HUES64 (cell line): ENCODE results near the gene SETD3.

Experiments used
- H3K27ac ChIP-seq: 2 replicates; pipeline ENCODE4 v1.7.0; 2013; ENCODE audit warnings: low read depth, low read length, inconsistent platforms
- H3K27me3 ChIP-seq: 2 replicates; pipeline ENCODE4 v1.6.1; 2013; ENCODE audit warnings: mild to moderate bottlenecking, low read length; ENCODE audit not compliant: insufficient read depth
- H3K36me3 ChIP-seq: 2 replicates; pipeline ENCODE4 v1.6.1; 2013; ENCODE audit warnings: mild to moderate bottlenecking, low read length; ENCODE audit not compliant: insufficient read depth
- H3K4me1 ChIP-seq: 2 replicates; pipeline ENCODE4 v1.6.1; 2013; ENCODE audit warnings: mild to moderate bottlenecking, low read length, moderate library complexity; ENCODE audit not compliant: insufficient read depth
- H3K4me3 ChIP-seq: 2 replicates; pipeline ENCODE4 v1.5.1; 2013; ENCODE audit warnings: mild to moderate bottlenecking, low read length, moderate library complexity
- H3K9ac ChIP-seq: 2 replicates; pipeline ENCODE4 v1.6.1; 2013; ENCODE audit warnings: mild to moderate bottlenecking, low read depth, low read length
- H3K9me3 ChIP-seq: 2 replicates; pipeline ENCODE4 v1.6.1; 2013; ENCODE audit warnings: low read depth, low read length; ENCODE audit not compliant: insufficient read depth
- WGBS: fragments of 150-250, 120-280 bp; methylation state at CpG from one replicate; pipeline ENCODE4 v1.1.7; 2013; ENCODE audit warnings: missing lambda C conversion rate; 5-methylcytosine and 5-hydroxymethylcytosine counted together

SETD3 gene

DNA sequence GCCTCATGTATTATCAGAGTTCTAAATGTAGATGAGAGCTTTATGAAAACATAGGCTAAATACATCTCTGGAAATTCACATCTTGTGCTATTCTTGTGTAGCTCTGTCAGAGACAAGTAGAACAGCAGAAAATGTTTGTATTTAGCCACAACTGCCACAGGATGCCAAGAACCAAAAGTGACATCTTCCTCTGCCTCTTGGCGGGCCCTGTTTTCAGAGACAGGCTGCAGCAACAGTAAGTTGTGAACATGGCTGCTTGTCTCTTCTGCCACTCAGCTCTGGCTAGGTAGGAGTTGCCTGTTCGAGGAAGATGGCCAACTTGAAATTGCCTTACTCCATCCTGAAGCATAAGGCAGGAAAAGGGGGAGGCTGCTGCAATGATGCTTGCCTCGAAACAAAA, 30.4 kb downstream of the SETD3 start:
- Histone ChIP-seq H3K27me3 (no peaks in the 10 kb centered on the region), H3K27ac (no peak overlapping the region), H3K9ac (no peak overlapping the region), H3K36me3 (peaks cover 68% of the 10 kb centered on the region), H3K4me3 (no peak overlapping the region), H3K4me1 (no peaks in the 10 kb centered on the region), H3K9me3 (no peaks in the 10 kb centered on the region)
- 96% methylated on average over 3 of the region's 3 CpGs for WGBS

DNA sequence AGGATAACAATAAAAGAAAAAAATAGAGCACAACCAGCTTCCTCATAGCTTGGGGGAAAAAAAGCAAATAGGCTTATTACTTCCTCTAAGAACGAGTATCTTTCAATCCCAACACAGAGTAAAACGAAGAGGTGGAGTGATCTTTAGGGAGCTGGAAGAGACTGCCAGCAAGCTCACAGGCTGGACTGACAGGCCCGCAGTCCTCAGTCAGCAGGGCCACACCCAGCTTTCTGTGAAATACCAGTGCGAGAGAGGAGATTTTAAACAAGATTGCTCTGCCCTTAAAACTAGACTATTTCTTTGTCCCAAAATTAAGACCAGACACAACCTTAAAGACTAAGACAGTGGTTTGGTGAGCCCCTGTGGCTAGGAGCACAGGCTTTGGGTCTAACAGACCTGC, 32.9 kb downstream of the SETD3 start:
- H3K27ac ChIP-seq, result no peak overlapping the region
- H3K27me3 ChIP-seq, result no peaks in the 10 kb centered on the region
- H3K36me3 ChIP-seq, result peaks cover 53% of the 10 kb centered on the region
- H3K4me1 ChIP-seq, result no peaks in the 10 kb centered on the region
- no peak overlapping the region for H3K9ac ChIP-seq
- H3K9me3 ChIP-seq, result no peaks in the 10 kb centered on the region
- 98% methylated on average over 4 of the region's 4 CpGs for WGBS
- no peak overlapping the region for H3K4me3 ChIP-seq

DNA sequence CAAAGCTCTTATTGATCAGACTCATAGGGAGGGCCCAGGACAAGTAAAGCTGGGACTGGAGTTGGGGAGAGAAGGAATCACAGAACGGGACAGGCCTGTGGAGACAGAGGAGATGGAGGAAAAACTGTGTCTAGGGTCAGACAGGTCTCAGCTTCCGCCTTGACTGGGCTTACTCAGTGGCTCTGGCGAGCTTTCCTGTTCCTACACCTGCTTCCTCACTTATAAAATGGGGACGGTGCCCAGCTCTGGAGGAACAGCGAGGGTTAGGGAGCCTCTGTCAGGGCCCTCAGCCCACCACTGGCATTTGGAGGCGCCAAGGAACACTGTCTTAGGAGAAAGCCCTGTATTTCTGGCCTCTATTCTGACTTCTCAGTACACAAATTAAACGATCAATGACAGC, 34.7 kb downstream of the SETD3 start:
- no peak overlapping the region for H3K4me3 ChIP-seq
- H3K9me3 ChIP-seq, result no peaks in the 10 kb centered on the region
- no peak overlapping the region for H3K27ac ChIP-seq
- WGBS, result 95% methylated on average over 7 of the region's 7 CpGs
- H3K4me1 ChIP-seq, result no peaks in the 10 kb centered on the region
- H3K9ac ChIP-seq, result no peak overlapping the region
- H3K27me3 ChIP-seq, result no peaks in the 10 kb centered on the region
- H3K36me3 ChIP-seq, result peaks cover 49% of the 10 kb centered on the region

DNA sequence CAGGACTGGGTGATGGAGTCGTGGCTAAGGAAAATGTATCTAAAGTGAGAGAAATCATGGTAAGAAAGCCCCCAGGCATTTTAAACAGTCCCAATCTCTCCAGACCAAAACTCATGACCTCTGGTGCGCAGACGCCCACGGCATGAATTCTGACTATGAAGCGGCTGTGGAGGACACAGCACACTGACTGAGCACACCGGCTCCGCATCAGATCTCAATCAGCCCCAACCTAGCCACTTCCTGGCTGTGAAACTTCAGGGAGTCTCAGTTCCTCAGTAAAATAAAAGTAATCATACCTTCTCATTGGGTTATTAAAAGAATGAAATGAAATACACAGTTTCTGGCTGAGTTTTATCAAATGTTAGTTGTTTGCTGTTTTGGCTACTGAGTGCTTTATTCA, 38.7 kb downstream of the SETD3 start:
- peaks cover 23% of the 10 kb centered on the region for H3K36me3 ChIP-seq
- H3K9ac ChIP-seq, result no peak overlapping the region
- H3K4me3 ChIP-seq, result no peak overlapping the region
- no peaks in the 10 kb centered on the region for H3K27me3 ChIP-seq
- H3K27ac ChIP-seq, result no peak overlapping the region
- no peaks in the 10 kb centered on the region for H3K4me1 ChIP-seq
- WGBS, result 96% methylated on average over 7 of the region's 7 CpGs
- H3K9me3 ChIP-seq, result no peaks in the 10 kb centered on the region

DNA sequence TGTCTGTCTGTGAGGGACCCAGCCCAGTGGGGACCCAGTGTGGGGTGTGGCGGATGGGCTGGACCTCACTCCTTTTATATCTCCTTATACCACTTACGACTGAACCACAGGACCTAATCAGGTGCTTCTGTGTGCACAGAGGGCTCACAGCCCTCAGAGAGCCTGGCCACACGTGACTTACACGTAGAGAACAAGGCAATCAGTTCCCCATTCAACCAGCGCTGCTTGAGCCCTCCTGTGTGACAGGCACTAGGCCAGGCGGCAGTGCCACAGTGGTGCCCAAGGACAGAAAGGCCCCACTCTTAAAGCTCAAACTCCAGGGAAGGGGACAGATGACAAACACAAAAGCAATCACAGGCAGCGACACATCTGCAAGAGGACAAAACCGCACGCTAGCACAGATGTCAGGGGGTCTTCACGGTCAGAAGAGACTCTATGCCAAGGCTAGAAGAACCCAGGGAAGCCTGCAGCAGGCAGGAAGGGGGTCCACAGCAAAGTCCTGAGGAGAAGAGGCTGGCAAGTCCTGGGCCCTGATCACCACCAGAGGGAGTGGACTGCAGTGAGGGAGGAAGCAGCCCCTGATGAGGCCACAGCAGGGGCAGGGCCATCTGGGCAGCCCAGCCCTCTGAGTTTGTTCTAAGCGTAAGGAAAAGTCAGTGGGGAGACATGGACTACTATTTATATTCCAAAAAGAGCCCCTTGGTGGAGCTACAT, 39.3 kb downstream of the SETD3 start:
- Histone ChIP-seq H3K9me3 (no peaks in the 10 kb centered on the region), H3K4me1 (no peaks in the 10 kb centered on the region), H3K36me3 (peaks cover 25% of the 10 kb centered on the region), H3K27ac (no peak overlapping the region), H3K4me3 (no peak overlapping the region), H3K27me3 (no peaks in the 10 kb centered on the region), H3K9ac (no peak overlapping the region)
- WGBS, result 90% methylated on average over 11 of the region's 11 CpGs

DNA sequence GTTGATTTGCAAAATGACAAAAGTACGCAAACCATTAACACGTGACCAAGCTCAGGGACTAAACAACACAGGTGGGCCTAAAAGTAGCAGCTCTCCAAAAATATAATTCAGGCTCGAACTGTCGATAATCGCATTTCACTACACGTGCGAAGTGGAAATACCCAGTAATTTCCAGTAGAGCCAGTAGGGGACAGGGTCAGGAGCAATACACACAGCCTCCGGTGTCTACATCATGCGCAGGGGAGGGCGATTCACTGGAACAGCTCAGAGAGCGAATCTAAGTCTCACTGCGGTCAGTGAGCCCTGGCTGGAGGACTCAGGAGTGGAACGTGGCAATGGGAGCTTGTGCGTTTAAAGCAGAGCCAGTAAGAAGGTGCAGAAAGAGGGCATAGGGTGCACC, 40.4 kb downstream of the SETD3 start:
- Histone ChIP-seq H3K36me3 (peaks cover 31% of the 10 kb centered on the region), H3K27ac (no peak overlapping the region), H3K9ac (no peak overlapping the region), H3K4me1 (no peaks in the 10 kb centered on the region), H3K27me3 (no peaks in the 10 kb centered on the region), H3K4me3 (no peak overlapping the region), H3K9me3 (no peaks in the 10 kb centered on the region)
- 91% methylated on average over 14 of the region's 14 CpGs for WGBS

DNA sequence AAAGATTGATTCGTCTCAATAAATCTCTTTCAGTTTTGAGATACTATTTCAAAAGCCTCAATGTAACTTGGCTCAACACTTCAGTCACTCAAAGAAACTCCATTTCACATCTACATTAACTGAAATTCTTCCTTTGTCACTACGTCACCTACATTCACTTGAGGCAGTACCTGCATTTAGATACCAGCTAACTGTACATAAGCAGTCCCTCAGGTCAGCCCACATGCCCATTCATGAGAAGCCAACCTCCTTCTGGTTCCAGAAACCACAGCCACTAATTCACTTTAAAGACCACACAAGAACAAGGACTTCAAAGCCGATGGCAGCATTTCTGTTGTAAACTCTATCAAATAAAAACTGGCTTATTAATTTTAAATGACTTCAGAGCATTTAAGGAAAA, 43.0 kb downstream of the SETD3 start:
- H3K36me3 ChIP-seq, result peaks cover 37% of the 10 kb centered on the region
- no peaks in the 10 kb centered on the region for H3K27me3 ChIP-seq
- H3K9ac ChIP-seq, result no peak overlapping the region
- no peaks in the 10 kb centered on the region for H3K9me3 ChIP-seq
- no peak overlapping the region for H3K27ac ChIP-seq
- 81% methylated on average over 3 of the region's 3 CpGs for WGBS
- H3K4me3 ChIP-seq, result no peak overlapping the region
- no peaks in the 10 kb centered on the region for H3K4me1 ChIP-seq

DNA sequence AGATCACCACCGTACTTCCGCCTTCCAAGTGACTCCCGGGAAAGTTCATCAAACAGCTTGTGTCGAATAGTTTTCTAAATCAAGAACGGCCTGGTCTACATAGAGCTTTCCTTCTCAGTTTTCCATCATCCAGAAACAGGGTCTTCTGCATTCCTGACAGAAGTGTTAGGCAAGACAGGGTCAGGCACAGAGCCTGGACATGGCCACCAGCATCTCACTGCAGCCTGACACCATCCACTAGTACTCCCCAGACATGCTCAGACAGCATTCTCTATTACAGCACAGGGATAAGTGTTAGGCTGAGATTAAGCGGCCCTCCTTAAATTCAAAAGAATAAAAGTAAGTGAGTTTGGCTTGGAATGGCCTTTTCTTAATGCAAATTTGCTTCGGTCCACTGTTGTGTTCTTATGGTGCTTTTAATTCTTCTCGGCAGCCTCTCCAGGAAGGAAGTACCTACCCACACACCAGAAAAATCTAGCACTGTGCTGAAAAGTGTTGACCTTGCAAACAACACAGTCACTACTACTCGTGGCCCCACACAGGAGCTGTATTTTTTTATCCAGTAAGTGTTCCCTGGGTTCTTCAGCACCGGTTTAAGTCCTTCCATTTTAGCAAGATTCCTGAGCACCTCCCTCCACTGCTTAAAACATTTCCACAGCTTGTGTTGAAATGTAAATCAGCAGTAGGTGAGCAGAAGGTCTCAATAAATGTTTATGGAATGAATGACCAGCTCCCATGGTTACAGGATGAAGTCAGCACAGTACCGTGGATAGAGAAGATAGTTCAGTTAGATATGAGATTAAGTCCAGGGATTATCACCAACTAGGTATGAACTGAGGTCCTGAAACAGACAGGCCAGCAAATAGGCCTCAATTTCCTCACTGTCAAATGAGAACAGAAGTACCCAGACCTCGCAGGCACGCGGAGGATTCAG, 44.1 kb downstream of the SETD3 start:
- no peak overlapping the region for H3K4me3 ChIP-seq
- no peak overlapping the region for H3K9ac ChIP-seq
- WGBS, result 95% methylated on average over 14 of the region's 14 CpGs
- no peak overlapping the region for H3K27ac ChIP-seq
- H3K9me3 ChIP-seq, result no peaks in the 10 kb centered on the region
- no peaks in the 10 kb centered on the region for H3K27me3 ChIP-seq
- H3K36me3 ChIP-seq, result peaks cover 41% of the 10 kb centered on the region; the same call in 1 of the 2 replicates
- no peaks in the 10 kb centered on the region for H3K4me1 ChIP-seq

DNA sequence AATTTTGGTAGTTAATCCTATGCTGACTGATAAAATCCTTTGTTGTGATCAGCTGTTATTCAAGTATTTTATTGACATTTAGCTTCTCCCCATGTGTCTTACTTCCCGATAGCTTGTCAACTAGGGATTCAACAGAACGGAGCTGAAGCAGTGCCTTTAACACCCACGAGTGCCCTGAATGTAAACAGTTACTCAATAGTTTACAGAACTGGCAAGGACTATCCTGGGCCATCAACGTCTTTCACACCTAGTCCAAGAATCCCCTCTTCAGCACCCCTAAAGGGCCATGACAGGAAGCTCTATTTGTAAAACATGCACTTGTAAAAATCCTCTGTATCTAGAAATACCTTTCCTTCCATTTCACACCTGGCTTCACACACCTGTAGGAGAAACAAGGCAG, 45.3 kb downstream of the SETD3 start:
- Histone ChIP-seq H3K36me3 (peaks cover 41% of the 10 kb centered on the region; the same call in 1 of the 2 replicates), H3K9me3 (no peaks in the 10 kb centered on the region), H3K4me1 (no peaks in the 10 kb centered on the region), H3K9ac (no peak overlapping the region), H3K27ac (no peak overlapping the region), H3K4me3 (no peak overlapping the region), H3K27me3 (no peaks in the 10 kb centered on the region)
- 80% methylated on average over 4 of the region's 4 CpGs for WGBS

DNA sequence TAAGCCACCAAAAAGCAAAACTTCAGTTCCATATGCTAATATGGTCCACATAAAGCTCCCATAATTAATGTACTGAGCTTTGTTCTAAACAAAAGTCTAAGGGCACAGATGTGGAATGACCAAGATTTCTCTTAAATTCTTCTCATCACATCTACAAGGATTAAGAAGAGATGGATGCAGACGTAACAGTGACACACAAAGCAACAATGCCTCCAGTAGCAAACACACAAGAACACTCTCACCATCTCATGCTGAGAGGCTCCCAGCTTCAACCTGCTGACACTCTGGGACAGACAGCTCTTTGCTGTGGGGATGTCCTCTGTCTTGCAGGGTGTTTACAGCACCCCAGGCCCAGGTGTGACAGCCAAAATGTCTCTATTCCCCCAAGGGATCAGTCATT, 48.2 kb downstream of the SETD3 start:
- no peak overlapping the region for H3K27ac ChIP-seq
- H3K9ac ChIP-seq, result no peak overlapping the region
- peaks cover 10% of the 10 kb centered on the region for H3K9me3 ChIP-seq
- 94% methylated on average over 1 of the region's 1 CpG for WGBS
- H3K4me3 ChIP-seq, result no peak overlapping the region
- no peaks in the 10 kb centered on the region for H3K4me1 ChIP-seq
- H3K27me3 ChIP-seq, result no peaks in the 10 kb centered on the region
- H3K36me3 ChIP-seq, result peaks cover 47% of the 10 kb centered on the region

DNA sequence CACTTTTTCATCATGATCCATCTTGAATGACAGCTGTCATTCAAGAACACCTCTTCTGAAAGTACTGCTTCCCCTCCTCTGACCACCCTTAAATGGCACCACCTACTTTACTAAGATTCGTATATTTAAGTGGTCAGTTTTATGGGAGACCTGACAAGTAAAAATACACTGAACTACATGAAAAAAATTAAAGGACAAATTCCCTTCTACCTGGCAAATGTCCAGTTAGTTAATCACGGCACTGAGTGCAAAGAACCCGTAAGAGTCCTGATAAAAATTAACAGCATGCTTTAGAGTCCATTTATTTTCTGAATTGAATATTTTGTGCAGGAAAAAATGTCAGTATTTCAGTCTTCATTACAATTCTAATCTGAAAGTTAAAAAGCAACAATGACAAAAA, 48.7 kb downstream of the SETD3 start:
- WGBS, result 94% methylated on average over 3 of the region's 3 CpGs
- no peak overlapping the region for H3K4me3 ChIP-seq

More for the DNA sequence above, 48.7 kb downstream of the SETD3 start:
- Histone ChIP-seq H3K27me3 (no peaks in the 10 kb centered on the region), H3K9me3 (peaks cover 10% of the 10 kb centered on the region), H3K4me1 (no peaks in the 10 kb centered on the region), H3K36me3 (peaks cover 44% of the 10 kb centered on the region), H3K27ac (no peak overlapping the region), H3K9ac (no peak overlapping the region)
